ENCODE measurements around the gene KLF13.

KLF13 gene

DNA sequence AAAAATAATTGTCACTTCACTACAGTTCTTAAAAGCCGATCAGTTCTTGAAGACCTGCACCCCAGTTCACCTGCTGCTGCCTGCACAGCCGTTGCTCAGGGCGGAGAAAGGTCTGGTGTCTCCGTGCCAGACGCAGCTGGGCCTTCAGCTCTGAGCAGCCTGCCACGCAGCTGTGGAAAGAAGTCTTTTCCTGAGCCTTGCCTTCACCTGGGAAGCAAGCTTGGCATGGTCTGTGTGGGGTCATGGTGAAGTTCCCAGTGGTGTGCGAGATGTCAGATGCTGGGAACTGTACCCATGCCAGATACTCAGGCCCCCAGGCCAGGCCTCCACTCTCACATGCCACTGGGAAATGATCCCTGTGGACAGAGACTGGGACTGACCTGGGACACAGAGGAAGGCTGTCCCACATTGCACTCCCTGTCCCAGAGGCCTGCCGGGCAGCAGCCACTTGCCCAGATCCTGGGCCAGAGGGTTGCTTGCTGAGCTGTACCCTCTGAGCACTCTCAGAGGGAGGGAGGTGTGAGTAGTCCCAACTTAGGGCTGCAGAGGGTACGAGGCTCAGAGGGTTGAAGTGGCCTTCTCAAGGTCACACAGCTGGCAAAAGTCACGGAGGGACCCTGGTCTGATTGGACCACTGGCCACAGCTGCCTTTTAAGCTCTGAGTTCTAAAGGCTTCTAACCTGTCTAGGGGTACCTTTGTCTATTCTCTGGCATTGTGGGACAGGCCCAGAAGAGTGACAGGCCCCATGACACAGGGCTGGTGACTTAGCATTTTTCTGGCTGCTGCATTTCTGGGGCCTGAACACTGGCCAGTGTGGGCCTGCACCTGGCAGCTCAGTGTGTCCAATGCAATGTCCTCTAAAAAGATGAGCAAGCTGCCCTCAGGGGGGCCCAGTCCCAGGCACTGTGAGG lies 55.4 kb downstream of the KLF13 start:
- TF ChIP-seq POLR2AphosphoS5 (IDR thresholded peaks at IDR 0.05; ENCODE audit: low read depth, low read length) (no peak), POU2F2 (IDR thresholded peaks at IDR 0.05; ENCODE audit: low read depth, low read length) (no peak), SPI1 (IDR thresholded peaks at IDR 0.05; ENCODE audit: low read depth, low read length) (no peak), PAX5 (IDR thresholded peaks at IDR 0.05; ENCODE audit: insufficient read depth, low read length, severe bottlenecking) (no peak), TAF1 (IDR thresholded peaks at IDR 0.05; ENCODE audit: low read depth, low read length) (no peak), POLR2A (IDR thresholded peaks at IDR 0.05; ENCODE audit: low read depth, low read length) (no peak)
- FAIRE-seq = no peak
- no peak for DNase-seq (ENCODE audit: insufficient read length, low spot score)

DNA sequence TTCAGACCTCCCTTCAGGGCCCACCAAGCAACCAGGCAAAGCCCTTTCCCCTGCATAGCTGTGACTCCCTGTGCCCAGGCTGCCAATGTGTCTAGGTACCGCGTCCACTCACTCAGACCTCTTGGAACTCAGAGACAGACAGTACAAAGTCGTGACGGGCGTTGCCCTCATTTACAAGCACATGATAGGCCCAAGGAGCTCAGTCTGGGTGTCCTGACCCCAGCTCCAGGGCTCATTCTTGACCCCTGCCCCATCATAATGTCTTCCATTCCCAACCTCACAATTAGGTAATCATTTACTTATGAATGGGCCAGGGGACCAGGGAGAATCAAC lies 56.0 kb downstream of the KLF13 start:
- no peak for TF ChIP-seq SPI1 (IDR thresholded peaks at IDR 0.05; ENCODE audit: low read depth, low read length)
- no peak for TF ChIP-seq TAF1 (IDR thresholded peaks at IDR 0.05; ENCODE audit: low read depth, low read length)
- no peak for TF ChIP-seq POLR2AphosphoS5 (IDR thresholded peaks at IDR 0.05; ENCODE audit: low read depth, low read length)
- TF ChIP-seq POU2F2 (IDR thresholded peaks at IDR 0.05; ENCODE audit: low read depth, low read length) = no peak
- TF ChIP-seq PAX5 (IDR thresholded peaks at IDR 0.05; ENCODE audit: insufficient read depth, low read length, severe bottlenecking) = no peak
- TF ChIP-seq POLR2A (IDR thresholded peaks at IDR 0.05; ENCODE audit: low read depth, low read length) = no peak
- FAIRE-seq = no peak
- no peak for DNase-seq (ENCODE audit: insufficient read length, low spot score)

DNA sequence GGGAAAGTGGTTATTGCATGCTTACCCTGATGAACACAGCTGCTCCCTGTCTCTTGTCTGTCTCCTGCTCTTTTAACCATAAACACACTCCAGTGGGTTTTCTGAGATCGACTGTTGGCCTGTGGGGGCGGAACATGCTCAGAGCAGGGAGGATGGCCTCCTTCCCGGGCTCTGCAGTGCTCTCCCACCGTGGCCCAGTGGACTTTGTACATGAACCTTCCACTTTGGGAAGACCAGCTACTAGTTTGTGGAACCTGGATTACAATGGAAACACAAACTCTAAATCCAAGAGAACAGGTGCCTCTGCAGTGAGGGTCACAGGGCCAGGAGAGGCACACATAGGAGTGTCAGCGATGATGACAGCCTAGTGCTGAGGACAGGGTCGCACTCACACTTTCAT lies 56.5 kb downstream of the KLF13 start:
- FAIRE-seq = no peak

DNA sequence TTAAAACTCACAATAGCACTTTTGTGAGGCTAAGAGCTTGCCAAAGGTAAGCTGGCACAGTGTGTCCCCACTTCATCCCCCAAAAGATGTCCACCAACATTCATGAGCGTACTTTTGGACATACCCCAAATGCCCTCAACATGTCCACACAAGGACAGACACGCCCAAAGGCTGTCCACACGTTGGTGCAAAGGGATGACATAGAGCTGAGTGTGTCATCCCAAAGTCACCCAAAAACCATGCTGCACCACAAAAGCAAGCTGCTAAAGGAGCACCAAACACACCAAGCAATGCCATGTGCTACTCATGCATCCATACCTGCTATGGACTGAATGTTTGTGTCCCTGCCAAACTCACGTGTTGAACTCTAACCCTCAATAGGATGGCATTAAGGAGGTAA lies 57.9 kb downstream of the KLF13 start:
- DNase-seq (ENCODE audit: insufficient read length, low spot score) = no peak
- TF ChIP-seq POLR2A (IDR thresholded peaks at IDR 0.05; ENCODE audit: low read depth, low read length) (no peak), TAF1 (IDR thresholded peaks at IDR 0.05; ENCODE audit: low read depth, low read length) (no peak), POLR2AphosphoS5 (IDR thresholded peaks at IDR 0.05; ENCODE audit: low read depth, low read length) (no peak), SPI1 (IDR thresholded peaks at IDR 0.05; ENCODE audit: low read depth, low read length) (no peak), POU2F2 (IDR thresholded peaks at IDR 0.05; ENCODE audit: low read depth, low read length) (no peak), PAX5 (IDR thresholded peaks at IDR 0.05; ENCODE audit: insufficient read depth, low read length, severe bottlenecking) (no peak)
- FAIRE-seq = no peak

More for the DNA sequence above, 56.5 kb downstream of the KLF13 start:
- DNase-seq (ENCODE audit: insufficient read length, low spot score) = no peak
- TF ChIP-seq POLR2AphosphoS5 (IDR thresholded peaks at IDR 0.05; ENCODE audit: low read depth, low read length) (no peak), POLR2A (IDR thresholded peaks at IDR 0.05; ENCODE audit: low read depth, low read length) (no peak), POU2F2 (IDR thresholded peaks at IDR 0.05; ENCODE audit: low read depth, low read length) (no peak), TAF1 (IDR thresholded peaks at IDR 0.05; ENCODE audit: low read depth, low read length) (no peak), SPI1 (IDR thresholded peaks at IDR 0.05; ENCODE audit: low read depth, low read length) (no peak), PAX5 (IDR thresholded peaks at IDR 0.05; ENCODE audit: insufficient read depth, low read length, severe bottlenecking) (no peak)

DNA sequence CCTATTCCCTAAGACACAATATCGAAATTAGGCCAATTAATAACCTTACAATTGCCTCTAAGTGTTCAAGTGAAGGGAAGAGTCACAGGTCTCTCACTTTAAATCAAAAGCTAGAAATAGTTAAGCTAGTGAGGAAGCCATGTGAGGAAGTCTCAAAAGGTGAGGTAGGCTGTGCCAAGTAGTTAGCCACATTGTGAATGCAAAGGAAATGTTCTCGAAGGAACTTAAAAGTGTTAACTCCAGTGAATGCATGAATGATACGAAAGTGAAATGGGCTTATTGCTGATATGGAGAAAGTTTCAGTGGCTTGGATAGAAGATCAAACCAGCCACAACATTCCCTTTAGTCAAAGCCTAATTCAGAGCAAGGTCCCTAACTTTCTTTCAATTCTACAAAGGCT lies 59.1 kb downstream of the KLF13 start:
- DNase-seq (ENCODE audit: insufficient read length, low spot score) (no peak), FAIRE-seq (no peak)
- no peak for TF ChIP-seq POLR2A (IDR thresholded peaks at IDR 0.05; ENCODE audit: low read depth, low read length)
- no peak for TF ChIP-seq POLR2AphosphoS5 (IDR thresholded peaks at IDR 0.05; ENCODE audit: low read depth, low read length)
- no peak for TF ChIP-seq SPI1 (IDR thresholded peaks at IDR 0.05; ENCODE audit: low read depth, low read length)
- TF ChIP-seq PAX5 (IDR thresholded peaks at IDR 0.05; ENCODE audit: insufficient read depth, low read length, severe bottlenecking) = no peak
- TF ChIP-seq POU2F2 (IDR thresholded peaks at IDR 0.05; ENCODE audit: low read depth, low read length) = no peak
- TF ChIP-seq TAF1 (IDR thresholded peaks at IDR 0.05; ENCODE audit: low read depth, low read length) = no peak

DNA sequence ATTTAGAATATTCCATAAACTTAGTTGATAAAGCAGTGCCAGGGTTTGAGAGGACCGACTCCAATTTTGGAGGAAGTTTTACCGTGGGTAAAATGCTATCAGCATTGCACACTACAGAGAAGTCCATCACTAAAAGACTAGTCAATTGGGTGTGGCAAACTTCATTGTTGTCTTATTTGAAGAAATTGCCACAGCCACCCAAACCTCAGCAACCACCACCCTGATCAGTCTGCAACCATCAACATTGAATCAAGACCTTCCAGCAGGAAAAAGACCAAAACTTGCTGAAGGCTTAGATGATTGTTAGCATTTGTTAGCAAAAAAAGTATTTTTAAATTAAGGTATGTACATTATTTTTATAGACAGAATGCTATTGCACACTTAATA lies 60.5 kb downstream of the KLF13 start:
- FAIRE-seq (no peak), DNase-seq (ENCODE audit: insufficient read length, low spot score) (no peak)
- TF ChIP-seq POLR2A (IDR thresholded peaks at IDR 0.05; ENCODE audit: low read depth, low read length) = no peak
- no peak for TF ChIP-seq POLR2AphosphoS5 (IDR thresholded peaks at IDR 0.05; ENCODE audit: low read depth, low read length)
- no peak for TF ChIP-seq SPI1 (IDR thresholded peaks at IDR 0.05; ENCODE audit: low read depth, low read length)
- no peak for TF ChIP-seq TAF1 (IDR thresholded peaks at IDR 0.05; ENCODE audit: low read depth, low read length)
- no peak for TF ChIP-seq PAX5 (IDR thresholded peaks at IDR 0.05; ENCODE audit: insufficient read depth, low read length, severe bottlenecking)
- TF ChIP-seq POU2F2 (IDR thresholded peaks at IDR 0.05; ENCODE audit: low read depth, low read length) = no peak

DNA sequence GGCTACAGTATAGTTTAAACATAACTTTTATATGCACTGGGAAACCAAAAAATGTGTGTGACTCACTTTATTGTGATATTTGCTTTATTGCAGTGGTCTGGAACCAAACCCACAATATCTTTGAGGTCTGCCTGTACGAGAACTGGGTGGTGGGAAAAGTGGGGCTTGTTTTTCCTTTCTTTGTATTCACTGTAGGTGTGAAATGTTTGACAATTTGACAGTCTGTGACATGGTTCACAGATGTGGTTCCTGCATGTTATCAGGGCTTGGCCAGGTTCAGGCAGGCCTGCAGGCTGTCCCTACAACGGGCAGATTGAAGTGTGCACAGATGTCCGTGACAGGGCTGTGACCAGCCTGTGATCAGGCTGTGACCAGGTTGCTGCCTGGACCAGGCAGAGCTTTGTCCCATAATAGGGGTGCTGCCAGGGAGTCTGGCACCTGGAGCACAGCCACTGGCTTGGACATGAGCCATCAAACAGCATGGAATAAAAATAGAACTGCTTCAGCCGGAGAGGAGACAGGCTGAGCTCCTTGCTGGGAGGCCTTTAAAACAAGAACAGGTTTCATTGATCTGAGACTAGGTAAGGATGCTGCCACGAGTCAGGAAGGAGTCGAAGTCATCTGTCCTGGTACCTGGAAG lies 61.0 kb downstream of the KLF13 start:
- TF ChIP-seq TAF1 (IDR thresholded peaks at IDR 0.05; ENCODE audit: low read depth, low read length) = no peak
- no peak for TF ChIP-seq SPI1 (IDR thresholded peaks at IDR 0.05; ENCODE audit: low read depth, low read length)
- no peak for TF ChIP-seq POU2F2 (IDR thresholded peaks at IDR 0.05; ENCODE audit: low read depth, low read length)
- TF ChIP-seq POLR2AphosphoS5 (IDR thresholded peaks at IDR 0.05; ENCODE audit: low read depth, low read length) = no peak
- TF ChIP-seq POLR2A (IDR thresholded peaks at IDR 0.05; ENCODE audit: low read depth, low read length) = no peak
- no peak for TF ChIP-seq PAX5 (IDR thresholded peaks at IDR 0.05; ENCODE audit: insufficient read depth, low read length, severe bottlenecking)
- FAIRE-seq = no peak
- no peak for DNase-seq (ENCODE audit: insufficient read length, low spot score)

DNA sequence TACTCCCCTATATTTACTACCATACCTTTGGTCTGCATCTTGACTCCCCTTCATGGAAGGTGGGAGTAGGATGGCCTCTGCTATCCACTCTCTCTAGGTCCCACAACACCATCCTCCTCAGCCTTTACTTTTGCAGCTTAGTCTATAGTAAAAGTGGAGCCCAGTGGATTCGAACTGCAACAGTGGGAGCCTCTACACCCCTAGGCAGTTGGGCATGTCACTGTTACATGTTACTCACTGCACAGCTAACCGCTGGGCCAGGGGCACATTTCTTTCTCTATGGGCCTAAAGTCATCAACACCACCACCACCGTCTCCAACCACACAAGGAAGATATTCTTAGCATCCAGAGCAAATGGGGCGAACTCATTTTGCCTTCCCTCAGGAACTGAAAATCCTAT lies 62.9 kb downstream of the KLF13 start:
- DNase-seq (ENCODE audit: insufficient read length, low spot score) (no peak), FAIRE-seq (no peak)
- no peak for TF ChIP-seq POU2F2 (IDR thresholded peaks at IDR 0.05; ENCODE audit: low read depth, low read length)
- TF ChIP-seq POLR2A (IDR thresholded peaks at IDR 0.05; ENCODE audit: low read depth, low read length) = no peak
- no peak for TF ChIP-seq PAX5 (IDR thresholded peaks at IDR 0.05; ENCODE audit: insufficient read depth, low read length, severe bottlenecking)
- TF ChIP-seq SPI1 (IDR thresholded peaks at IDR 0.05; ENCODE audit: low read depth, low read length) = no peak
- no peak for TF ChIP-seq POLR2AphosphoS5 (IDR thresholded peaks at IDR 0.05; ENCODE audit: low read depth, low read length)
- no peak for TF ChIP-seq TAF1 (IDR thresholded peaks at IDR 0.05; ENCODE audit: low read depth, low read length)

DNA sequence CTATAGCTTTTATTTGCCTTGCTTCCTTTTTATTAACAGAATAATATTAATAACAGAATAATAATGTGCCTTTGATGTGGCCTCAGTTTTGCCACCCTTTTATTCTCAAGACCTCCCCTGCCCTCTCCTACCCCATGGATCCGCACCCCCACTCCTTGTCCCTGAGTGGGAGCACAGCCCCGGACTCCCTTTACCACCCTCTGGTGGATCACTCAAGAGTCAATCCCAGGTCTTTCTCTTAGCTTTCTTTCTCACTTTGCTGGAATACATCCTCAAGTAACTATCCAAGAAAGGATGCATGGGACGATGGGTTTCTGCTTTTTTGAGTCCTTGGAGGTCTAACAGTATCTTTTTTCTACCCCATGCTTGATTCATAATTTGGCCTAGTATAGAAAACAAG lies 63.4 kb downstream of the KLF13 start:
- no peak for TF ChIP-seq TAF1 (IDR thresholded peaks at IDR 0.05; ENCODE audit: low read depth, low read length)
- TF ChIP-seq SPI1 (IDR thresholded peaks at IDR 0.05; ENCODE audit: low read depth, low read length) = no peak
- no peak for TF ChIP-seq POU2F2 (IDR thresholded peaks at IDR 0.05; ENCODE audit: low read depth, low read length)
- TF ChIP-seq POLR2AphosphoS5 (IDR thresholded peaks at IDR 0.05; ENCODE audit: low read depth, low read length) = no peak
- no peak for TF ChIP-seq PAX5 (IDR thresholded peaks at IDR 0.05; ENCODE audit: insufficient read depth, low read length, severe bottlenecking)
- no peak for TF ChIP-seq POLR2A (IDR thresholded peaks at IDR 0.05; ENCODE audit: low read depth, low read length)
- no peak for FAIRE-seq
- no peak for DNase-seq (ENCODE audit: insufficient read length, low spot score)
